OCI-LY1 (cell line): ENCODE data around the gene ZFAND5.

Experiments
- H2AFZ ChIP-seq: fragments of 200-600 bp; sonication (generic), shearing (Covaris generic); 2 replicates; pipeline ENCODE4 v1.6.0; 2014; ENCODE audit warnings: antibody characterized with exemption, mild to moderate bottlenecking, low read length
- H3F3A ChIP-seq: fragments of 200-600 bp; sonication (generic), shearing (Covaris generic); 2 replicates; pipeline ENCODE4 v1.6.0; 2014; ENCODE audit warnings: mild to moderate bottlenecking, antibody characterized with exemption, low read length, moderate library complexity; ENCODE audit not compliant: insufficient read depth
- H3K27ac ChIP-seq: fragments of 200-600 bp; sonication (generic); 2 replicates; pipeline ENCODE4 v1.5.1; 2014; ENCODE audit warnings: low read length, mixed run types, mild to moderate bottlenecking, low read depth; ENCODE audit not compliant: poor library complexity, severe bottlenecking
- H3K27me3 ChIP-seq: fragments of 200-600 bp; sonication (generic); 2 replicates; pipeline ENCODE4 v1.6.0; 2014; ENCODE audit warnings: antibody characterized with exemption, mild to moderate bottlenecking, low read length, moderate library complexity; ENCODE audit not compliant: insufficient read depth
- H3K36me3 ChIP-seq: fragments of 200-600 bp; sonication (generic); 2 replicates; pipeline ENCODE4 v1.6.1; 2014; ENCODE audit warnings: mild to moderate bottlenecking, antibody characterized with exemption, low read length, moderate library complexity, mixed read lengths; ENCODE audit not compliant: insufficient read depth
- H3K4me1 ChIP-seq: fragments of 200-600 bp; sonication (generic); 2 replicates; pipeline ENCODE4 v1.5.1; 2014; ENCODE audit warnings: mild to moderate bottlenecking, low read length, moderate library complexity; ENCODE audit not compliant: insufficient read depth, severe bottlenecking
- H3K4me2 ChIP-seq: fragments of 200-600 bp; sonication (generic), shearing (Covaris generic); 2 replicates; pipeline ENCODE4 v1.6.1; 2014; ENCODE audit warnings: low read length
- H3K4me3 ChIP-seq: fragments of 200-600 bp; sonication (generic); 2 replicates; pipeline ENCODE4 v1.5.1; 2014; ENCODE audit warnings: low read length, low read depth, mild to moderate bottlenecking, mixed read lengths; ENCODE audit not compliant: poor library complexity, severe bottlenecking
- H3K79me2 ChIP-seq: fragments of 200-600 bp; shearing (Covaris generic); 2 replicates; pipeline ENCODE4 v1.6.1; 2016; ENCODE audit warnings: mixed run types, low read length, mixed read lengths; ENCODE audit not compliant: insufficient read depth
- H3K9ac ChIP-seq: fragments of 200-600 bp; sonication (generic), shearing (Covaris generic); 2 replicates; pipeline ENCODE4 v1.6.1; 2014; ENCODE audit warnings: mild to moderate bottlenecking, low read length, mixed read lengths
- H3K9me2 ChIP-seq: fragments of 200-600 bp; sonication (generic), shearing (Covaris generic); 2 replicates; pipeline ENCODE4 v1.6.1; 2014; ENCODE audit warnings: low read depth, mild to moderate bottlenecking, low read length, mixed read lengths
- H3K9me3 ChIP-seq: fragments of 200-600 bp; shearing (Covaris generic); 2 replicates; pipeline ENCODE4 v1.6.1; 2014; ENCODE audit warnings: low read length, mixed read lengths
- H4K20me1 ChIP-seq: fragments of 200-600 bp; sonication (generic), shearing (Covaris generic); 2 replicates; pipeline ENCODE4 v1.6.0; 2016; ENCODE audit warnings: mild to moderate bottlenecking, low read length; ENCODE audit not compliant: insufficient read depth
- CTCF ChIP-seq: fragments of 200-600 bp; sonication (generic), shearing (Covaris generic); IDR thresholded peaks from 2 replicates; pipeline ENCODE4 v1.5.1; 2017; ENCODE audit warnings: mild to moderate bottlenecking, antibody characterized with exemption, low read length, moderate library complexity, mixed read lengths
- EZH2 ChIP-seq: fragments of 200-600 bp; sonication (generic), shearing (Covaris generic); IDR thresholded peaks from 2 replicates; pipeline ENCODE4 v1.8.0; 2017; ENCODE audit warnings: borderline replicate concordance, mixed run types, mild to moderate bottlenecking, antibody characterized with exemption, low read length, moderate library complexity, mixed read lengths

ZFAND5 gene

GRCh38 chr9:72407114-72407513 is 42.1 kb upstream of the ZFAND5 start:
- no peaks in the 10 kb centered on the region for H4K20me1 ChIP-seq
- TF ChIP-seq EZH2 (no peak), CTCF (no peak)

GRCh38 chr9:72402744-72403143 is 37.7 kb upstream of the ZFAND5 start:
- no peak overlapping the region for H3K9ac ChIP-seq
- H3K9me2 ChIP-seq = no peaks in the 10 kb centered on the region
- no peaks in the 10 kb centered on the region for H3K36me3 ChIP-seq
- H2AFZ ChIP-seq = no peak overlapping the region
- no peaks in the 10 kb centered on the region for H3K4me1 ChIP-seq
- no peaks in the 10 kb centered on the region for H4K20me1 ChIP-seq
- no peaks in the 10 kb centered on the region for H3K27me3 ChIP-seq
- H3F3A ChIP-seq = no peaks in the 10 kb centered on the region
- no peak overlapping the region for H3K4me2 ChIP-seq
- no peaks in the 10 kb centered on the region for H3K9me3 ChIP-seq
- H3K79me2 ChIP-seq = no peaks in the 10 kb centered on the region
- TF ChIP-seq CTCF = no peak
- no peak for TF ChIP-seq EZH2
- H3K4me3 ChIP-seq = no peak overlapping the region
- no peak overlapping the region for H3K27ac ChIP-seq

More at GRCh38 chr9:72407114-72407513, 42.1 kb upstream of the ZFAND5 start:
- no peak overlapping the region for H3K9ac ChIP-seq
- H2AFZ ChIP-seq = no peak overlapping the region
- no peaks in the 10 kb centered on the region for H3K9me3 ChIP-seq
- H3K4me2 ChIP-seq = no peak overlapping the region
- H3F3A ChIP-seq = no peaks in the 10 kb centered on the region
- no peaks in the 10 kb centered on the region for H3K4me1 ChIP-seq
- no peak overlapping the region for H3K27ac ChIP-seq
- no peaks in the 10 kb centered on the region for H3K79me2 ChIP-seq
- H3K36me3 ChIP-seq = no peaks in the 10 kb centered on the region
- H3K27me3 ChIP-seq = no peaks in the 10 kb centered on the region
- H3K9me2 ChIP-seq = no peaks in the 10 kb centered on the region
- H3K4me3 ChIP-seq = no peak overlapping the region

- H3K9ac ChIP-seq = no peak overlapping the region
- no peaks in the 10 kb centered on the region for H3K79me2 ChIP-seq
- H3K27me3 ChIP-seq = no peaks in the 10 kb centered on the region
- H2AFZ ChIP-seq = no peak overlapping the region
- no peaks in the 10 kb centered on the region for H3K36me3 ChIP-seq
- TF ChIP-seq CTCF = no peak
- no peak for TF ChIP-seq EZH2
- no peak overlapping the region for H3K27ac ChIP-seq
- H3K4me2 ChIP-seq = no peak overlapping the region
- no peaks in the 10 kb centered on the region for H3K9me2 ChIP-seq
- no peaks in the 10 kb centered on the region for H3K9me3 ChIP-seq
- no peaks in the 10 kb centered on the region for H3K4me1 ChIP-seq
- H3K4me3 ChIP-seq = no peak overlapping the region
- H4K20me1 ChIP-seq = no peaks in the 10 kb centered on the region
- H3F3A ChIP-seq = no peaks in the 10 kb centered on the region
Observed at GRCh38 chr9:72401396-72401795, 36.4 kb upstream of the ZFAND5 start.
